K562 (cell line): ENCODE data around the gene KLHL8. TPM values are rescaled to one million over a fixed set of nuclear protein-coding genes. Genes with fewer than 3 reads are reported as not detected.

ENCODE experiments used
- ATAC-seq: fragments of 200-7000 bp; cut with Tn5 transposase; 3 replicates; pipeline ENCODE4 v1.9.1; 2020; ENCODE audit warnings: moderate library complexity
- BruUV-seq: library from RNA; stranded (reverse); fragments of 400-500 nt; replicated peaks from 2 replicates; lab custom pipeline; 2021; lab: Mats Ljungman, UMichigan
- CTCF ChIA-PET: fragments of 300-600 bp; formaldehyde crosslinking; extraction: SDS; loops from one replicate; lab custom pipeline; 2021; ENCODE audit warnings: low intra/inter-chr PET ratio; lab: Yijun Ruan, JAX
- POLR2A ChIA-PET: fragments of 300-600, 350-650 bp; sonication (Branson Sonifier 250); formaldehyde crosslinking; extraction: SDS; loops from one replicate; lab custom pipeline; 2021; ENCODE audit warnings: antibody characterized with exemption, inconsistent platforms; lab: Yijun Ruan, JAX
- DNase-seq, 4 experiments: peaks; one replicate each; pipeline versions ENCODE4 v3.0.0 to v3.0.0-alpha.2; 2011 to 2018; ENCODE audit warnings: low spot score in 3 of 4, mixed read lengths in 3 of 4; ENCODE audit errors: extremely low read depth in 1 of 4
- FAIRE-seq: peaks from 2 replicates; lab custom pipeline; 2011; peaks lifted over from hg19 to GRCh38; lab: Jason Lieb, UNC
- H2AFZ ChIP-seq: 2 replicates; pipeline ENCODE4 v1.6.0; 2011; ENCODE audit warnings: low read depth, low read length, control low read depth, inconsistent platforms
- H3K27ac ChIP-seq: fragments of 200-600 bp; 3 replicates; pipeline ENCODE4 v1.8.0; 2011; ENCODE audit warnings: low read depth, mild to moderate bottlenecking, control low read depth, inconsistent platforms, low read length, moderate library complexity, mixed read lengths; ENCODE audit errors: extremely low read depth
- H3K27me3 ChIP-seq, 2 experiments: fragments of 300-600 bp in 1 of 2; 2 replicates in 1 of 2; 3 replicates in 1 of 2; pipeline versions ENCODE4 v1.6.0 to v1.8.0; 2011; ENCODE audit warnings: inconsistent platforms in 2 of 2, low read length in 2 of 2, mild to moderate bottlenecking in 1 of 2, mixed read lengths in 1 of 2, moderate library complexity in 1 of 2; ENCODE audit not compliant: control insufficient read depth in 2 of 2, insufficient read depth in 2 of 2
- H3K36me3 ChIP-seq: fragments of 300-600 bp; 3 replicates; pipeline ENCODE4 v1.8.0; 2011; ENCODE audit warnings: mild to moderate bottlenecking, low read length, inconsistent platforms; ENCODE audit not compliant: control insufficient read depth, insufficient read depth
- H3K4me1 ChIP-seq, 2 experiments: fragments of 200-600 bp in 1 of 2; replicated peaks in 1 of 2; 2 replicates in 1 of 2; 3 replicates in 1 of 2; pipeline versions ENCODE4 v1.5.1 to v1.8.0; 2011; ENCODE audit warnings: inconsistent platforms in 2 of 2, low read length in 2 of 2, mild to moderate bottlenecking in 1 of 2, mixed read lengths in 1 of 2, moderate library complexity in 1 of 2; ENCODE audit not compliant: control insufficient read depth in 2 of 2, insufficient read depth in 2 of 2
- H3K4me2 ChIP-seq: 2 replicates; pipeline ENCODE4 v1.6.1; 2011; ENCODE audit warnings: low read length, control low read depth, inconsistent platforms, mixed read lengths; ENCODE audit not compliant: insufficient read depth
- H3K4me3 ChIP-seq: fragments of 200-600 bp; sonication (generic), shearing (Covaris generic); 2 replicates; pipeline ENCODE4 v1.5.1; 2016; ENCODE audit warnings: control low read depth, inconsistent platforms
- H3K79me2 ChIP-seq: fragments of 200-600 bp; 3 replicates; pipeline ENCODE4 v1.8.0; 2011; ENCODE audit warnings: low read length, inconsistent platforms; ENCODE audit not compliant: control insufficient read depth, insufficient read depth
- H3K9ac ChIP-seq, 2 experiments: 2 replicates each; pipeline versions ENCODE4 v1.6.0 to v1.6.1; 2011; ENCODE audit warnings: low read depth in 2 of 2, low read length in 2 of 2, control low read depth in 1 of 2, inconsistent platforms in 1 of 2, mild to moderate bottlenecking in 1 of 2, mixed read lengths in 1 of 2; ENCODE audit not compliant: insufficient read depth in 1 of 2
- H3K9me1 ChIP-seq: one replicate; pipeline ENCODE4 v1.6.0; 2011; ENCODE audit warnings: inconsistent platforms, mild to moderate bottlenecking, low read length, moderate library complexity; ENCODE audit not compliant: control insufficient read depth, insufficient read depth
- H3K9me3 ChIP-seq: replicated peaks from 2 replicates; pipeline ENCODE4 v1.5.1; 2011; ENCODE audit warnings: low read depth, low read length, inconsistent platforms; ENCODE audit not compliant: control insufficient read depth, insufficient read depth
- H4K20me1 ChIP-seq: replicated peaks from 2 replicates; pipeline ENCODE4 v1.6.1; 2011; ENCODE audit warnings: low read length, inconsistent platforms, mixed read lengths; ENCODE audit not compliant: control insufficient read depth, insufficient read depth
- CC2D1A ChIP-seq: fragments of 450-650 bp; IDR thresholded peaks from 2 replicates; pipeline ENCODE4 v1.6.1; 2017; ENCODE audit warnings: mild to moderate bottlenecking
- KHSRP ChIP-seq: fragments of 450-650 bp; IDR thresholded peaks from 2 replicates; pipeline ENCODE4 v1.6.1; 2017
- LEF1 ChIP-seq: fragments of 450-650 bp; IDR thresholded peaks from 2 replicates; pipeline ENCODE4 v1.6.1; 2016; ENCODE audit warnings: mild to moderate bottlenecking
- MXI1 ChIP-seq: IDR thresholded peaks from 2 replicates; pipeline ENCODE4 v1.6.1; 2011; ENCODE audit warnings: low read depth, mild to moderate bottlenecking, improper control_type of control experiment, low read length
- RNF219 ChIP-seq: fragments of 250-450 bp; sonication (Bioruptor Pico); IDR thresholded peaks from 2 replicates; pipeline ENCODE4 v1.5.0; 2022; ENCODE audit warnings: mild to moderate bottlenecking
- SAFB ChIP-seq: fragments of 200-400 bp; formaldehyde crosslinking; IDR thresholded peaks from 2 replicates; pipeline ENCODE4 v1.6.1; 2017; ENCODE audit warnings: low read depth, low read length, borderline replicate concordance
- SMC3 ChIP-seq: conservative IDR thresholded peaks from 2 replicates; pipeline ENCODE4 v1.6.1; 2011; ENCODE audit warnings: low read depth, low read length, improper control_type of control experiment; ENCODE audit not compliant: insufficient read depth
- SPI1 ChIP-seq: IDR thresholded peaks from 2 replicates; pipeline ENCODE4 v1.6.1; 2011; ENCODE audit warnings: low read depth, low read length, control low read depth, borderline replicate concordance
- STAT5A ChIP-seq: IDR thresholded peaks from 2 replicates; pipeline ENCODE4 v1.6.1; 2012; ENCODE audit warnings: low read length, inconsistent platforms, borderline replicate concordance
- TBL1XR1 ChIP-seq, 2 experiments: IDR thresholded peaks; 2 replicates each; pipeline ENCODE4 v1.6.1; 2012; ENCODE audit warnings: improper control_type of control experiment in 2 of 2, low read length in 2 of 2, mild to moderate bottlenecking in 1 of 2
- THRAP3 ChIP-seq: fragments of 450-650 bp; IDR thresholded peaks from 2 replicates; pipeline ENCODE4 v1.6.1; 2016; ENCODE audit warnings: mild to moderate bottlenecking, inconsistent platforms, borderline replicate concordance
- WHSC1 ChIP-seq: IDR thresholded peaks from one replicate; pipeline ENCODE4 v1.6.1; 2012; ENCODE audit warnings: low read length, control low read depth, inconsistent platforms
- ZNF318 ChIP-seq, 2 experiments: fragments of 450-650 bp; IDR thresholded peaks; 2 replicates each; pipeline ENCODE4 v1.6.1; 2016; ENCODE audit warnings: mild to moderate bottlenecking in 2 of 2, borderline replicate concordance in 1 of 2, low read depth in 1 of 2, moderate library complexity in 1 of 2
- WGBS: fragments of 100-300 bp; shearing (Covaris generic); methylation state at CpG from one replicate; pipeline ENCODE4 v1.1.6; 2016; ENCODE audit warnings: low coverage, mixed read lengths; ENCODE audit not compliant: insufficient coverage; ENCODE audit errors: missing lambda C conversion rate; 5-methylcytosine and 5-hydroxymethylcytosine counted together
- in situ Hi-C: fragments of 300-500 bp; cut with MboI; formaldehyde crosslinking; loops from 4 replicates; pipeline ENCODE4 v1.15.0; 2018; ENCODE audit warnings: inconsistent platforms, mixed read lengths
- intact Hi-C: fragments of 100-400 bp; cut with micrococcal nuclease; formaldehyde crosslinking; loops from 2 replicates; pipeline ENCODE4 v1.14.2; 2022
- polyA plus RNA-seq, 8 experiments: library from polyadenylated mRNA; depleted of rRNA in 4 of 8; stranded (reverse) in 5 of 8; unstranded in 3 of 8; fragments of >200 nt; fragmentation: Nextera tagmentation in 2 of 8; fragmentation: Illumina TruSeq in 1 of 8; extraction: Ambion mirVana in 2 of 8; extraction: Trizol in 1 of 8; gene quantifications; 2 replicates each; pipeline versions ENCODE4 v1.2.1 to v1.2.3, GENCODE V29; 2011 to 2014; ENCODE audit warnings: inconsistent platforms in 1 of 8, missing spikeins in 1 of 8
- total RNA-seq, 7 experiments: library from RNA; depleted of rRNA in 6 of 7; stranded (reverse); fragments of >200 nt in 6 of 7; fragmentation: Illumina TruSeq in 2 of 7; extraction: Trizol in 2 of 7; gene quantifications; 2 replicates each; pipeline versions ENCODE4 v1.2.1 to v1.2.3, GENCODE V29; 2011 to 2021; ENCODE audit warnings: low replicate concordance in 1 of 7

KLHL8 gene
- total and polyA plus RNA-seq, 9 of the 15 experiments (the other 6 are each of a cell fraction or from before 2014, with no cell fraction given): 8.7 to 25.3 (median 15.7) TPM

GRCh38 chr4:87270144-87270543 lies 49.7 kb upstream of the KLHL8 start (continued):
- peak; percentile 60 for TF ChIP-seq SMC3

- BruUV-seq: no TSS peak
- Histone ChIP-seq H3K4me3 (no peak overlapping the region), H3K36me3 (no peaks in the 10 kb centered on the region), H3K27me3 (peaks cover 7 to 13% of the 10 kb centered on the region in 2 experiments), H3K9me3 (no peaks in the 10 kb centered on the region), H3K4me2 (no peak overlapping the region), H2AFZ (no peak overlapping the region), H3K4me1 (no peaks in the 10 kb centered on the region), H3K9ac (no peak overlapping the region), H3K79me2 (no peaks in the 10 kb centered on the region), H4K20me1 (no peaks in the 10 kb centered on the region), H3K27ac (no peak overlapping the region), H3K9me1 (no peaks in the 10 kb centered on the region)
- CTCF ChIA-PET: no interaction called here
- in situ Hi-C loops: loop anchor here (10.0 kb wide), 1 partner anchor 576 kb away; no protein-coding TSS in a partner anchor
- no peak for DNase-seq
- no peak for FAIRE-seq
- 0% methylated on average over 3 of the region's 5 CpGs for WGBS
- intact Hi-C loops: no loop called here
- ATAC-seq: no peak
- POLR2A ChIA-PET: no interaction called here
- no peak for TF ChIP-seq MXI1
- TF ChIP-seq RNF219 (CRISPR knock-in tag): no peak
- TF ChIP-seq THRAP3: no peak
- no peak for TF ChIP-seq WHSC1
- no peak for TF ChIP-seq KHSRP
- TF ChIP-seq SAFB: no peak
- no peak for TF ChIP-seq LEF1
- TF ChIP-seq ZNF318 (IDR thresholded peaks at IDR 0.05; ENCODE audit: borderline replicate concordance in 1 of 2, low read depth in 1 of 2): no peak
- TF ChIP-seq TBL1XR1 (IDR thresholded peaks at IDR 0.05; ENCODE audit: low read length in 2 of 2): no peak
- TF ChIP-seq SPI1: no peak
- TF ChIP-seq STAT5A: no peak
- TF ChIP-seq CC2D1A: no peak
These were observed 48.0 kb upstream of the KLHL8 start for GRCh38 chr4:87268411-87268810.
